Hematopoietic multipotent progenitor cell treated with erythropoietin and hydrocortisone succinate and interleukin-3 and kit ligand, for 17 days (in vitro differentiated cells): ENCODE measurements around the gene CD83.
A peak's percentile ranks its signal among the peaks of the same experiment; 100 is the strongest.

Source experiments
- DNase-seq: peaks from one replicate; pipeline ENCODE4 v3.0.0-alpha.2; 2015; ENCODE audit warnings: low spot score

CD83 gene

GRCh38 chr6:14126191-14126590 is 8.6 kb downstream of the CD83 start:
- no peak for DNase-seq

DNA sequence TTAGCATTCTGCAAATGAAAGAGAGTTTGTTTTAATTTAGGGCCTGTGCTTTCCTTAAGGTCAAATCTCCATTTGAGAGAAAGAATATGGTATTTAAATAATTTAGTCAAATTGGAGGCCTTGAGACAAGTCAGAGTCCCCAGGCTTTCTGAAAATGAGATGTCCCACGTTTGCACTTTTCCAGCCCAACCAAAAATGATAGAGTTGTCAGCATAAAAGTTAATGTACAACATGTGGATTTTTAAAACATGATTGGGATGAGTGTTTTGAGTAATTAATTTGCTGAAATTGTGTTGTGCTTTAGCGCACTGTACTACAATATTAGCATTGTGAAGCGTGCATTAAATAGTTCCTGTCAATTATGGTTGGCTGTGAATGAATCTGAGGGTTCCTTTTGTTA is 10.0 kb downstream of the CD83 start:
- DNase-seq: no peak

DNA sequence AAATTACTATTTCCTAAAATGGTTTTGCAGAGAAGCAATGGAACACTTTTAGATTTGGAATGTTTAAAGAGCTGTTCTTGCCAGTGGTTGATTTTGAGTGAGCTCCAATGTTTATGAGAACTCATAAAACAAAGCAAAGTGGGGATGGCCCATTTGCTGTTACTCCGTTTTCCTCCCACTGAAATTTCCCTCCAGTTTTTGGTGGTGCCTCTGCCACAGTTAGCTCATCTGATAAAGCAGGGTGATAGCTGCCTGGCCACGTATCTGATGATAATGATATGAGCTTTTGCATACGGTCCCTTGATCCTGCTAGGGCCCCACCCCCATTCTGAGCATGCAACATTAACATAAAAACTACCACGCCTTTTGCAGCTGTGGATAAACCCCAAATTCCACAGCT is 10.4 kb downstream of the CD83 start:
- no peak for DNase-seq

- no peak for DNase-seq
Observed at GRCh38 chr6:14128746-14129145, 11.2 kb downstream of the CD83 start.

- DNase-seq: no peak
Observed at GRCh38 chr6:14129575-14129974, 12.0 kb downstream of the CD83 start.

DNA sequence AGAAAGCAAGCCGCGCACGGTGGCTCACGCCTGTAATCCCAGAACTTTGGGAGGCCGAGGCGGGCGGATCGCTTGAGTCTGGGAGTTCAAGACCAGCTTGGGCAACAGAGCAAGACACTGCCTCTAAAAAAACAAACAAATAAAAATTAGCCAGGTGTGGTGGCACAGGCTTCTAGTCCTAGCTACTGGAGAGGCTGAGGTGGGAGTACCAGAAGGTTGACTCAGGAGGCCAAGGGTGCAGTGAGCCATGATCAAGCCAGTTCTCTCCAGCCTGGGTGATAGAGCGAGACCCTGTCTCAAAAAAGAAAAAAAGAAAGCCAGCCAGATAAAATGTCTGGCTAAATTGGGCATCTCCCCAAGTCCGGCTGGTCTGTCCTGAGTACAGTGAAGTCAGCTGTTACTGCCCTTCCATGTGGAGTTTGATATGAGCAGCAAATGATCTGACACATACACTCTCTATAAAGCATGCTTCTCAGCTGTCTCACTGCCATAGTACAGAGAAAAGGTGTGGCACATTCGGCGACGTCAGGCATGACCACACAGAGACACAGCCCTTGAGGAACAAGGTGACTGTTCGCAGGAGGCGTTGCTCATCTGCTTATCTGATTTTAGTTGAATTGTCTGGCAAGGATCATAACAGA is 13.0 kb downstream of the CD83 start:
- no peak for DNase-seq

DNA sequence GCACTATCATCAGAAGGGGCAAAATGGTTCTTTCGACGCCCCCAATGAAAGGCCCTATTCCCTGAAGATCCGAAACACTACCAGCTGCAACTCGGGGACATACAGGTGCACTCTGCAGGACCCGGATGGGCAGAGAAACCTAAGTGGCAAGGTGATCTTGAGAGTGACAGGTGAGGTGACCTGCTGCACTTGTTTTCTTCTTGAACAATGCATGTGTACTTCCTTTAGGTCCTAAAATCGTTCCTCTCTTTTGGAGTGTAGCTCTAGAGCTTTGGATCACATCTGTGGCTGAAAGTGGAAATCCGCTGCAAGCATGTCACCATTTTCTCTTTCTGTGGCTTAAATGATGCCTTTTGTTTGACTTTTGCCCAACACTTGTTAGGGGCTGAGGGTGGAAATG is 14.0 kb downstream of the CD83 start:
- DNase-seq: no peak

DNA sequence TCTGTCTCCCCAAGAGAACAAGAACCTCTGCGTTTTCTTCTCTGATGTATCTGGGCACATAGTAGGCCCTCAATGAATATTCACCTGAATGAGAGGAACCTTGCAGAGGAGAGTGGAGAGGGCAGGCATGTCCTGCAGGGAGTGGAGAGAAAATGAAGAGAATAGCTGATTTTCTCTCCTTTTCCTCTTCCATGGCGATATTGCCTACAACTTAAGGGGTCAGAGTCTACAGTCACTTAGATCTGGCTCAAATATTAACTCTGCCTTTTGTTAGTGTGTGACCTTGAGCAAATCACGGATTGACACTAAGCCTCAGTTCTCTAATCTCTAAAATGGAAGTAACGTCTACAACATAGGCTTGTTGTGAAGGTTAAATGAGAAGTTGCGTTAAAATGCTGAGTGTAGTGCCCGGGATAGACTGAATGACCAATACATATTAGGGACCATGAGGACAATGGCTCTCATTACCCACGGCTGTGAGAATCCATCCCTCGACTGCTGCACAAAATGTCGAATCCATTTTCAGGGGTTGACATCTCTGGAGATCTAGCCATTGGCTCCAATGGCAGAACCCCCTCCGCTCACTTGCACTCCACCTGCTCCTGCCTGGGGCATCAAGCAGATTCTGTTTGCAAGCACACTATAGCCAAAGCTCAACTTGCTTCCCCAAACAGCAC is 14.8 kb downstream of the CD83 start:
- no peak for DNase-seq

- DNase-seq: no peak
Observed at GRCh38 chr6:14132921-14133275, 15.3 kb downstream of the CD83 start.

GRCh38 chr6:14134211-14134910 is 16.8 kb downstream of the CD83 start:
- DNase-seq: no peak

GRCh38 chr6:14135893-14136539 is 18.4 kb downstream of the CD83 start:
- no peak for DNase-seq

DNA sequence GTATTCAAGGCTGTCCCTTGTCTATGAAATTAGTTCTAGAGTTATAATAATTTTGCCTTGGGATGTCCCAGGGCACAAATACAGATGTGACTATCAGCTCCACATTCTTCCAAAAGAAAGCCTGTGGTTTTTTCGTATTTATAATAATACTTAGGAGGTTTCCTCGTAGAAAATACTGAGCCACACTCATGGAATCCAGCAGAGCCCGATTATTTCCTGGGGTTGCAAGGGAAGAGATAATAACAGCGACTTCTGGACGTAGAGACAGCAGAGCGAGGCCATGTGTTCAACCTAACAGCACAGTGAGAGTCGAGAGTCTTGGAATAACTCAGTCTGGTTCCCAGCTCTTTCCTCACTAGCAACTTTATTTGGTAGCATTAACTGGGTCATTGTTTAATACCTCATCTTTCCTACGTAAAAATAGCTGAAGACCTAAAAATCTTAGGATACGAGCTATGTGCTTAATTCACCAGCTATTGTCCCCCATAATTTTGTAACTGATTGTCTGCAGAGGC is 21.2 kb downstream of the CD83 start:
- no peak for DNase-seq

DNA sequence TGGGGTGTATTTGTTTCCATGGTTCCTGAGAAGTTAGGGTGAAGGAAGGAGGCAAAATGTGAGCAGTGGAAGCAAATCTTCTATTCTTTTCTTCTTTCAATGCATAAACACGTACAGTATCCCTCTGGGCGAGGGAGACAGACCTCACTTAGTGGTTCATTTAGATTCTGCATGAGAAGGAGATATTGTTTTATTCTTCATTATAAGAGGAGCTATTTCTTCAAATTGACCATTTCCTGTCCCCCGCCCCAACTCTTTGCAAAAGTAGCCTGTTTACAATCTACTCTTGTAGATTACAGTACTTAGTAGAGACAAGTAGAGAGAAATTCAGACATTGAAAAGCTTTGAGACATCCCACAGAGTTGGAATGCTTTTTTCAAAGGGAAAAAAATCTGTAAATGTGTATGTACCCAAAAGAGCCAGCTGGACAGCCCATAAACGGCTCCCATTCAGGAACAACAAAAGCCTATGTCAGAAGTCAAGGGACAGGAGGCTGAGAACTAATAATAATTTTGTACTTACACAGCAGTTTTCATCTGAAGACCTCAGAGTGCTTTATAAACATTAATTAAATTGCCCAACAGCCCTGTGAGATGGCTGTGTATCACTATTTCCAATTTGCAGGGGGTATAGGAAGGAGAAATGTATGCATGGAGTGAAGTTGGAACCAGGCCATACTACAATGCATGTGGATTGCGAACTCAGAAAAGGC is 23.9 kb downstream of the CD83 start:
- no peak for DNase-seq

- DNase-seq: no peak
Observed at GRCh38 chr6:14142063-14142450, 24.5 kb downstream of the CD83 start.

GRCh38 chr6:14142511-14143223 is 25.1 kb downstream of the CD83 start:
- no peak for DNase-seq

GRCh38 chr6:14143305-14143704 is 25.7 kb downstream of the CD83 start:
- DNase-seq: no peak

DNA sequence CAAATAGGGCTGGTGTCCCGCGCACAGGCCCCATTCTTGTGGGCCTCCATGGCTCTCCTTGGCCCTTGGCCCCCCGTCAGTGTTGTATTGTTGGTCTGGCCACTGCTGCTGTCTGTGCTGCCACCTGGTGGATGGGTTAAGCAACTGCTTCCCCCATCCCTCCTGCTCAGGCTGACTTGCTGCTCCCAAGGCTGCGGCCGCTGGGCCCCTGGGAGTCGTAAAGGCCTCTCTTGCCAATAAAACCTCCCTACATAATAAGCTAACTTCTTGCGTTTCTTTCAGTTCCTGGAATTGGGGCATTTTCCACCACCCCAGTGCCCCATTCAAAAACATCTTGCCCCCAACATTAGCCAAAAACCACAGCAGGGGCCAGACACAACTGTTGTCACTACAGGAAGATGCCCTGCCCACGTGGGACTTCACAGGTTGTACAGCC is 27.1 kb downstream of the CD83 start:
- peak; percentile 59 for DNase-seq

DNA sequence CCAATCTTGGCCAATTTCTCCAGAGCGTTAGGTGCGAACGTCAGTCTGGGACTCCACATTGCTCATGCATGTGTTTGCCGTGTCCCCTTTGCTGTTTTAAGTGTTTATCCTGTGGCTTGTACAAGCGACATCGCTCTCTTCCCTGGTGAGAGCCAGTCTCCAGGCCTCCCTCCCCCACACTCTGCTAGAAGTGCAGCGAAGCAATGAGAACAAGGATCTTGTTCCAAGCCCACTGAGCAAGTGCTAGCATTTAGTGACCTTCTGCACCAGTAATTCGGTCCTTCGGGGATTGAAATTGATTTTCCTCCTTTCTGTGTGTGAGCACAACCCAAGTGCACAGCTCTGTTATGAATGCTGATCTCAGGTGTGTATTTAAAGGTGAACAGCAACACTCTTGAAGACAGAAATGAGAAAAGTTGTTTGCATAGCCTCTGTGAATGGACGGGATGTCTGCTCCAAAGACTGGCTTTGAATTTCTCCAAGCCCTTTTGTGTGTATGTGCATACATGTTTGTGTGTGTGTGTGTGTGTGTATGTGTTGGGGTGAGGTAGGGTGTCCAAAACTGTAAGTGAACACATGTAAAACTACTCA is 29.0 kb downstream of the CD83 start:
- DNase-seq: no peak

- no peak for DNase-seq
Observed at GRCh38 chr6:14147891-14148290, 30.3 kb downstream of the CD83 start.

- DNase-seq: no peak
Observed at GRCh38 chr6:14148471-14148870, 30.9 kb downstream of the CD83 start.
